ENCODE measurements around the gene CAVIN1. TPM values are rescaled to one million over a fixed set of nuclear protein-coding genes. Genes with fewer than 3 reads are reported as not detected.
"Not testable (repeated sequence)": the region's sequence is repeated elsewhere in the genome, so short reads cannot be mapped to it uniquely, and the experiment has no call there.

The CAVIN1 gene
- total RNA-seq, 1 experiment from 2014 or later: 18.6 TPM

GRCh38 chr17:42362245-42362961, 60.7 kb downstream of the CAVIN1 start:
- Histone ChIP-seq H3K4me3 (ENCODE audit: insufficient read depth, low read depth, low read length) (no peak overlapping the region), H3K36me3 (replicated peaks; ENCODE audit: control insufficient read depth, insufficient read depth, low read length) (no peaks in the 10 kb centered on the region), H3K27me3 (ENCODE audit: control insufficient read depth, insufficient read depth, low read length) (no peaks in the 10 kb centered on the region; the same call in 1 of the 2 replicates)
- DNase-seq: no peak

- Histone ChIP-seq H3K36me3 (replicated peaks; ENCODE audit: control insufficient read depth, insufficient read depth, low read length) (no peaks in the 10 kb centered on the region), H3K4me3 (ENCODE audit: insufficient read depth, low read depth, low read length) (no peak overlapping the region), H3K27me3 (ENCODE audit: control insufficient read depth, insufficient read depth, low read length) (no peaks in the 10 kb centered on the region; the same call in 1 of the 2 replicates)
- DNase-seq: no peak
Measured at GRCh38 chr17:42361781-42362186, 61.3 kb downstream of the CAVIN1 start.

- H3K4me3 ChIP-seq (ENCODE audit: insufficient read depth, low read depth, low read length); DNase-seq; H3K27me3 ChIP-seq (ENCODE audit: control insufficient read depth, insufficient read depth, low read length); H3K36me3 ChIP-seq (replicated peaks; ENCODE audit: control insufficient read depth, insufficient read depth, low read length): not testable (repeated sequence)
Measured at GRCh38 chr17:42360388-42360787, 62.7 kb downstream of the CAVIN1 start.

- no peaks in the 10 kb centered on the region; the same call in 1 of the 2 replicates for H3K27me3 ChIP-seq (ENCODE audit: control insufficient read depth, insufficient read depth, low read length)
- no peak overlapping the region for H3K4me3 ChIP-seq (ENCODE audit: insufficient read depth, low read depth, low read length)
- no peak for DNase-seq
- H3K36me3 ChIP-seq (replicated peaks; ENCODE audit: control insufficient read depth, insufficient read depth, low read length): no peaks in the 10 kb centered on the region
Measured at GRCh38 chr17:42359133-42359532, 63.9 kb downstream of the CAVIN1 start.

- H3K4me3 ChIP-seq (ENCODE audit: insufficient read depth, low read depth, low read length): no peak overlapping the region
- no peaks in the 10 kb centered on the region for H3K36me3 ChIP-seq (replicated peaks; ENCODE audit: control insufficient read depth, insufficient read depth, low read length)
- no peak for DNase-seq
- H3K27me3 ChIP-seq (ENCODE audit: control insufficient read depth, insufficient read depth, low read length): no peaks in the 10 kb centered on the region; the same call in 1 of the 2 replicates
Measured at GRCh38 chr17:42358434-42358833, 64.6 kb downstream of the CAVIN1 start.

GRCh38 chr17:42354956-42355843, 67.9 kb downstream of the CAVIN1 start:
- no peaks in the 10 kb centered on the region for H3K27me3 ChIP-seq (ENCODE audit: control insufficient read depth, insufficient read depth, low read length)
- no peaks in the 10 kb centered on the region for H3K36me3 ChIP-seq (replicated peaks; ENCODE audit: control insufficient read depth, insufficient read depth, low read length)
- no peak overlapping the region for H3K4me3 ChIP-seq (ENCODE audit: insufficient read depth, low read depth, low read length)
- no peak for DNase-seq

Other genes with a start within 250 kb of the CAVIN1 start
- 0.10 TPM in 1 of 2 replicates, not detected in the other for gene KCNH4, start 242.1 kb downstream of the CAVIN1 start, total RNA-seq (2014; rRNA removed; shearing (Covaris generic))
- 0.26 TPM in 1 of 2 replicates, not detected in the other for gene HCRT, start 237.8 kb downstream of the CAVIN1 start, total RNA-seq (2014; rRNA removed; shearing (Covaris generic))
- 11.5 and 24.3 TPM in 2 replicates for gene GHDC, start 228.8 kb downstream of the CAVIN1 start, total RNA-seq (2014; rRNA removed; shearing (Covaris generic))
- 30.7 and 41.3 TPM in 2 replicates for gene STAT5B, start 146.9 kb downstream of the CAVIN1 start, total RNA-seq (2014; rRNA removed; shearing (Covaris generic))
- gene STAT5A, start 134.8 kb downstream of the CAVIN1 start, total RNA-seq (2014; rRNA removed; shearing (Covaris generic)): 9.4 and 13.2 TPM in 2 replicates
- 54.6 and 101 TPM in 2 replicates for gene STAT3, start 34.8 kb downstream of the CAVIN1 start, total RNA-seq (2014; rRNA removed; shearing (Covaris generic))
- 21.0 and 21.7 TPM in 2 replicates for gene ATP6V0A1, start 35.6 kb upstream of the CAVIN1 start, total RNA-seq (2014; rRNA removed; shearing (Covaris generic))
- gene NAGLU, start 113.0 kb upstream of the CAVIN1 start, total RNA-seq (2014; rRNA removed; shearing (Covaris generic)): 36.9 and 43.9 TPM in 2 replicates
- gene HSD17B1, start 129.7 kb upstream of the CAVIN1 start, total RNA-seq (2014; rRNA removed; shearing (Covaris generic)): 1.1 and 2.9 TPM in 2 replicates
- 56.1 and 59.2 TPM in 2 replicates for gene COASY, start 138.9 kb upstream of the CAVIN1 start, total RNA-seq (2014; rRNA removed; shearing (Covaris generic))
- 29.4 and 35.0 TPM in 2 replicates for gene MLX, start 143.8 kb upstream of the CAVIN1 start, total RNA-seq (2014; rRNA removed; shearing (Covaris generic))
- gene PSMC3IP, start 154.5 kb upstream of the CAVIN1 start, total RNA-seq (2014; rRNA removed; shearing (Covaris generic)): 14.7 and 17.0 TPM in 2 replicates
- gene RETREG3, start 186.1 kb upstream of the CAVIN1 start, total RNA-seq (2014; rRNA removed; shearing (Covaris generic)): 39.4 and 51.7 TPM in 2 replicates
- gene TUBG1, start 186.4 kb upstream of the CAVIN1 start, total RNA-seq (2014; rRNA removed; shearing (Covaris generic)): 147 and 158 TPM in 2 replicates
- gene TUBG2, start 236.0 kb upstream of the CAVIN1 start, total RNA-seq (2014; rRNA removed; shearing (Covaris generic)): 15.0 and 20.5 TPM in 2 replicates